GM19099 (cell line): ENCODE results near the gene CCDC28A.

ENCODE experiments used
- POLR2A ChIP-seq: IDR thresholded peaks from 3 replicates; pipeline ENCODE4 v1.6.1; 2011; ENCODE audit warnings: low read depth; ENCODE audit not compliant: insufficient read length; ENCODE audit errors: extremely low read depth

The CCDC28A gene

DNA sequence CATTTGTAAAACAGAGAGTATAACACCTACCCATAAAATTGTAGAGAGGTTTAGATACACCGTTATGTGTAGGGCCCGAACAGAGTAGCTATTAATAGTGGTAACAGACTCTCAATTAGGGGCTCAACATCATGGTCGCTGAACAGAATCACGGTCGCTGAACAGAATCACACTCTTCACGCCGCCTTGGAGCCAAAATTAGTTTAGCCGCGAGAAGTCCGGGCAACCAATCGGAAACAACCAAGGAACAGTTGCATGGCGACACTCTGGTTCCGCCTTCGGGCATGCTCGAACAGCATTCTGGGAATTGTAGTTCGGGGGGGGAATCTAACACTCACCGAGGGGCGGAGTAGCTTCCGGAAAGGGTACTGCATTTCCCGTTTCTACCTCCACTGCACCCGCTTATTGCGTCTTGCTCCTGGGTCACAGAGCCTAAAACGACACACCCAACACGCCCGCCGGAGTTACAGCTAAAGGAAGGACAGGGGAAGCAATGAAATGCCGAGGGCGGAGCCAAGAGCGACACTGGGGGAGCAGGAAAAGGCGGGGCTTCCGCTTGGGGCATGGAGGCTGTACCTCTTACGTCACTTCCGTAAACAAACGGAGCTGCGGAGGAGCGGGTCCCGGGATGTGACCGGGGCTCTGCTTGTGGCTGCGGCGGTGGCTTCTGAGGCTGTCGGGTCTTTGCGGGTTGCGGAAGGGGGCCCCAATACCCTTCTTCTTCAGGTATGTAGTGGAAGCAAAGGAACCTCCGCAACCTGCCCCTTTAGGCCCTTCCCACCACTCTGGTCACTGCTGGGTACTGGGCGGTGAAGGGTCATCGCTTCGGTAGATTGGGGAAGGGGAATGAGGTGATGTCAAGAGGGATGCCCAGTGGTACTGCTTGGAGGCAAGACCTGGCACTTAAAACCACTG, at the start of gene CCDC28A:
Gene CCDC28A (plus strand): TSS at position 593 of the 915 bp plus-strand sequence. CDS start 2,352 bp downstream, outside the sequence.
- peak; percentile 52 for TF ChIP-seq POLR2A

DNA sequence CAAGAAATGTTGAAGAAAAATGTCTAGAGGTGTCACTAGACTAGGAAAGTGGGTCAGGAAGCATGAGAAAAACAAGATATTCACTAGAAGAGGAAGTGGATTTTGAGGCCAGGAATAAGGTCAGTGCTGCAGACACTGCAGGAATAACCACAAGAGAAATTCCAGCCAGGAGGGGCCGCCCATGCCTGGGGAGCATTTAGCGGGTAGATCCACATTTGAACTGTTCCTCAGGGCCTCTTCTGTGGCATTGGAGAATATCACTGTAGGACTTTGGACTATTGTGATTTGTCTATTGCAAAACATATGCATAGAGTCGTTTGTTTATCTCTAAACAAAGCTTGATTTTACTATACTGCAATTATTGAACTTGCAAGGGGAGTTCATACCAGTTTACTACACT, 49.6 kb upstream of the CCDC28A start:
- TF ChIP-seq POLR2A = no peak

DNA sequence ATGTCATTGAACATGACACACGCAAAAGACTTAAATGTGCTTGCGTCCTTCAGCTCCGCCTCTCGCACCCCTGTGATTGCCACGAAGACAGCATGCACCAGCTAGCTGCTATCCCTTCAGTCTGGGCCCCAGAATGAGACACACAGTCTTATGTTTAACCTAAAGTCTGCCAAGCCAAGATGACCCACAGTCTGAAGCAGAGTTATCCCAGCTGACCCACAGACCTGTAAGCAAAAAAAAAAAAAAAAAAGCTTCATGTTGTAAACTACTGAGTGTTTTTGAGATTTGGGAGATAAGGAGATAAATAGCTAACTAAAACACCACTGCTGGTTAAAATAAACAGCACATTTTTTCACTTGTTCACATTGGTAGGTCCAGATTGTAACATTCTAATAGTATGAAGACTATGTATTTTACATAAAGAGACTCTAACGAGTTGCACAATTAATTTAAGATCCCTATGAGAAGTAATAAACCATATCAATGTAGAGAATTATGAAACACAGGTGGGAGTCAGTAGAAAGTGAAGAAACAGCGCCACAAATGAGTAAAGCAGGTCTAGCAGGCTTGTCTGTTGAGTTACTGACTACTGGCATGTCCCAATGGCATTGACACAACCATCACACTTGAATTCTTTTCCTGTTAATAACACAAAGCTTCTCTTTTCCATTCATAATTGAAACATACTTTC, 47.4 kb upstream of the CCDC28A start:
- no peak for TF ChIP-seq POLR2A

DNA sequence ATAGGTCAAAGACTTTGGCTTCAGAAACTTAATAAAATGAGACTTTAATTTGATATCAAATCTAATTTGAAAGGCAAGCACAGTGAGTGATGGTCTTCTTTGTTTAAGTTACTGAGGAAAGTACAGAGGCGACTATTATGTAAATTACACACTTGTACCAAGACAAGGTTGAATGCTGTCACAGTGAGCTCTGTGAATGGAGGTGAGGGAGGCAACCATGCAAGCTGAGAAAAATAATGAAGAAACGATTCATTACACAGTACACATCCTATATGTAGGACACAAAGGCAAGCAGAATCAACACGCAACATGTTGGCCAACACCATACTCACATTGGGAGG, 46.8 kb upstream of the CCDC28A start:
- no peak for TF ChIP-seq POLR2A

DNA sequence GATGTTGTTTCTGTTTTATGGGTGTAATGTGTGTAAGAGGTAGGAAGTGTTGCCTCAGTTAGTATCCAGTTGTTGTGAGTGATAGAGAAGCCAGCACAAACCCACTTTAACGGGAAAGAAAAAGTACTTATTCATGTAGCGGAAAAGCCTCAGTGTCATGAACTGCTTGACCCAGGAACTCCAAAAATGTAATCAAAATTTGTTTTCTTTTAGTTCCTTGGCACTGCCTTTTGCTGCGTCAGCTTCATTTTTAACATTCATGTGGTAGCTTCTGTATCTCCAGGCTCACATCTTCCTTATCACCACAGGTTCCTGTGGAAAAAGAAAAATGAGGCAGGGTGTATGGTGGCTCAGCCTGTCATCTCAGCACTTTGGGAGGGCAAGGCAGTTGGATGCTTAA, 46.4 kb upstream of the CCDC28A start:
- no peak for TF ChIP-seq POLR2A

DNA sequence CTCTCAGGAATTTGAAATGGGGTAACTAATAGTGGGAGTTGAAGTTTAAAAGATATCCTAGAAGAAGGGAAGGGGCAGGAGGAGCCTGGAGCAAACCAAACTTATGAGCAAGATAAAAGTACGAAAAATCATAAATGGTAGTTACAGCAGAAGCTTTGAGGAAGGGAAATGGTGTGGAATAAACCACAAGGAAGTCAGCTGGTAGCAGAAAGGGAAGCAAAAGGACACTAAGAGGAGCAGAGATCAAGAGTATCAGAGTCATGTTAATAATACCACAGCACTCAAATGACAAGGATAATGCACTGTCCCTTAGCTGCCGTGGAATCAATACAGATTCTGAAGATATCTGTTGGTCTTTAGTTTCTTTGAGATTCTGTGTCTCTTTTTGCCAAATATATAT, 44.9 kb upstream of the CCDC28A start:
- no peak for TF ChIP-seq POLR2A

DNA sequence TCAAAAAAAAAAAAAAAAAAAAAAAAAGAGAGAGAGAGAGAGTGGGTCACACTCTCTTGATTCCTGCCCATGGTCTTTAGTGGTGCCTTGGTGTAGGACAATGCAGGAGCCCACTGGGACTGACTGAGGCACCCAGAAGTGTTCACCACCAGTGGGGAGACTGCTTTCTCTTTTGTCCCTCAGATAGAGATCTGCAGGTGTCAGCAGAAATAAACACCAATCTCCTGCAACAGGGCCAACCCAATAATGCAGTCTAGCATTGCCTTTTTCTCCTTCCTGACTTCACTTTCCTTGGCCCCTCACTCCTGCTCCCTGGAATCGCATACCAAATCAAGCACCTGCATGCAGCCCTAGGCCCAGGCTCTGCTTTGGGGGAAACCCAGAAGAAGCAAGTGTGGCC, 39.0 kb upstream of the CCDC28A start:
- TF ChIP-seq POLR2A = no peak

DNA sequence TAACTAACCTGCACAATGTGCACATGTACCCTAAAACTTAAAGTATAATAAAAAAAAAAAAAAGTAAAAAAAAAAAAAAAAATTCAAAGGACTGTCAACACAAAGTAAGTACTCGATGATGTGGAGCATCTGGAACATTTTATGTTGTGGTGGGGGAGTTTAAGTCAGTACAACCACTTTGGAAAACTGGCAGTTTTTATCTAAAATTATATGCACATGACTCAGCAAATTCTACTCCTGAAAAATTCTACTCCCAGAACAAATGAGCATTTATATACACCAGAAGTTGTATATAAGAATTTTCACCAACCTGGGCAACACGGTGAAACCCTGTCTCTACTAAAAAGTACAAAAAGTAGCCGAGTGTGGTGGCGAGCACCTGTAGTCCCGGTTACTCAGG, 36.9 kb upstream of the CCDC28A start:
- no peak for TF ChIP-seq POLR2A

DNA sequence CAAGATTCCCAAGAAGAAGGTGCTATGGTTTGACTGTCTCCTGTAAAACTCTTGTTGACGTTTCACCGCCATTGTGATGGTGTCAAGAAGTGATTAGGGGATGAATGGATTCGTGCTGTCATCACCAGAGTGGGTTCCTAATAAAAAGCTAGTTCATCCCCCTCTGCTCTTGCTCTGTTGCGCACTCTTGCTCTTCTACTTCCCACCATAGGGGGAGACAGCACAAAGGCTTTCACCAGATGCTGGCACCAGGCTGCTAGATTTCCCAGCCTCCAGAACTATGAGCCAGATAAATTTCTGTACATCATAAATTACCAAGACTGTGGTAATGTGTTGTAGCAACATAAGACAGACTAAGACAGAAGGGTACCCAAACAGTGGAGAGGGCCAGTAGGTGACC, 21.6 kb upstream of the CCDC28A start:
- no peak for TF ChIP-seq POLR2A

DNA sequence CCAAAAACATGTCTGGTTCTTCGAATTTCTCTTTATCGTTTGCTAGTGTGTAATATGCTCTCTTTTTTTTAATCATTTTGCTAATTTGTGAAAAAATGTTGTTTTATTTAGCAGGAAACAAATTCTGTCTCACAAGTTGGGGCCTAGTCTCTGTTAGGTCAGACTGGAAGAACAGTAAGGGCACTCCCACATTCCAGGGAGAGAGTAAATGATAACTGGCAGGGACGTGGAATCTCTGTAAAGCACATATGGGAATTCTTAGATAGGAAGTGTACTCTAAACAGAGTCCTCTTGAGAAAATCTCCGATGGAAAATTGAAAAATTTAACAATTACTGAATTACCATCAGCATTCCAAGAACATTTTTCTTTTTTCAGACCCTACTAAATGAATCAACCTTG, 16.4 kb upstream of the CCDC28A start:
- TF ChIP-seq POLR2A = no peak

DNA sequence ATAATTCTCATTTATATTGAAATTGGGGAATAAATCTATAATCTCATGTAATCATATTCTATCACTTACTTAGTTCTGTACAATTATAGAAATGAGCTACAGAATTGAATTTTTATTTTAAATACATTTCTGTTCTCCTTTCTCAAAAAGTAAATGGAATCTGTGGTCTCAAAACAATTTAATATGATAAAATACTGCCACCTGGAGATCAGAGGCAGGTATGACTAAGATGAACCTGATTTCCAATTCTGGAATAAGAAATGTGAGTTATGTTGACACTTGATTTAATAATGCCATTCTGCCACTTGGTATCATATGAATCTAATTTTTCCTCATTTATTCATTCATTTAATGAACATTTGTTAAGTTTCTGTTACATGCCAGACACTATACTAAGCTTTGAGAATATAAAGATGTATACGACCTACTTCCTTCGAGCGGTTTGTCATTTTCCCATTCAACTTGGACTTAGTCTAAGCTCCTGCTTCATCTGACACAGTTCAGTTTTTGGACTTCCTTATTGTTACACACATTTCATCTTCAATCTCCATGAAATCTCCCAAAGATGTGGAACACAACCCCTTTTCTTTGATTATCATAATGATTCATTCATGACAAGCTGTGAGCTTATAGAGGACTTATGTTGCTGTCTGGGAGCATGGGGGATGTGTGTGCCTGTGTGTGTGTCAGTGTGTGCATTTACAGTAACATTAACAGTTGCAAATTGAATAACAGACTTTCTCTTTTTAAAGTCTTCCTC, 7.5 kb upstream of the CCDC28A start:
- TF ChIP-seq POLR2A = no peak

DNA sequence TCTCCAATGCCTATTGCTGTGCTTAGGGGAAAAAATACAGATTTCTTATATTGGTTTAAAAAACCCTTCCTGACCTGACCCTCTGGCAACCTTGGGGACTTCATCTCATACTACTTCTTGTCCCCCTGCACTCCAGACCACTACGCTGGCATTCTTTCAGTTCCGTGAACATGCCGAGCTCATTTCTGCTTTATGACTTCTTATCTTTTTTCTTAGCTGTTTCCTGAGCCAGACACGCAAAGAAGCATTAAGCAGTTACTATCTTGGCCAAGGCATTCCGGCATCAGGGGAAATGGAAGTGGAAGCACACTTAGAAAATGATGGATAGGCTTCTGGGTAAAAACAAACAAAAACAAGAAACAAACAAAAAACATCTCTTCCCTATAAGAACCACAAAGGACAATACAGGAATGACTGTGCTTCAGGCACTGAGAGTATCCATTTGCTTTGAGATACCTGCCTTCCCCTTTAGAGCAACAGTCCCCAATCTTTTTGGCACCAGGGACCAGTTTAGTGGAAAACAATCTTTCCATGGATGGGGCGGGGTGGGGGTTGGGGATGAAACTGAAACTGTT, 4.4 kb upstream of the CCDC28A start:
- TF ChIP-seq POLR2A = no peak

DNA sequence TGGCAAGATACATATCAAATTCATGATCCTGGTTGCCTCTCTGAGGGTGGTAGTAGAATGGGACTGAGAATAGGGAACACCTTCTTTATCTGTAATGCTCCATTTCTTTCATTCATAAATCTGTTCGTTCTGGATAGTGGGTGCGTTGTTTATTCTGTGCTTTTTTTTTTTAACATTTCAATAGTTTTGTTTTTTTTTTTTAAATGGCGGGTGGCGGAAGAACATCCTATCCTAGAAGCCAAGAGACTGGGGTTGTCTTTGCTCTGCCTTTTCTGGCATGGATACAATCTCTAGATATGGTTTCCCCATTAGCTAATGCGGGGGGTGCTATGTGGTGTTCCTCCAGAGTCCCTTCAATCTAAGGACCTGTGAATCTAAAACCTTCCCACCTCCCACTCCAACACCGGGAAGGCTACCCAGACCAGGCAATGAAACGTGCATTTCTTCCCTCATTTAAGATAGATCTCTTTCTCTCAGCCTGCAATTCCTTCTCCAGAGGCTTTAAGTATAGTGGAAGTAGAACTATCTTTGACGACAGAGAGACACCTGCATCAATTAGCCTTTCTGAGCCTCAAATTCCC, 883 bp upstream of the CCDC28A start:
- no peak for TF ChIP-seq POLR2A

DNA sequence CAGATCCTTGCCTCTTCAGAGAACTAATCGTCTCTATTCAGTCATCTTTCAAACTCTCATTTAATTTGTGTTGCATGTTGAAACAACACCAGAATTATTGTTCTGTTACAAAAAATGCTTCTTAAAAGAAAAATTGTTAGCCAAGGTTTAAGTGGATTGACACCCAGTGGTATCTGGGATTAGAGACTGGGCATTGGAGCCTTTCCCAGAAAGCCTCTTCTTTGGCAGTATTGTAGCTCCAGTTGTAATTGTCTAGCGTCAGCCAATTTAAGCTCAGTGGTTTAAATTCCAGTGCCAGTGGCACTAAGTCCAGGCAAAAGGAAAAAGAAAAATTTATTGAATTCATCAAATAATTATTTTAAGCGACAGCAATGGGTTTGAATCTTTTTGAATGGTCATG, 801 bp downstream of the CCDC28A start:
- no peak for TF ChIP-seq POLR2A

DNA sequence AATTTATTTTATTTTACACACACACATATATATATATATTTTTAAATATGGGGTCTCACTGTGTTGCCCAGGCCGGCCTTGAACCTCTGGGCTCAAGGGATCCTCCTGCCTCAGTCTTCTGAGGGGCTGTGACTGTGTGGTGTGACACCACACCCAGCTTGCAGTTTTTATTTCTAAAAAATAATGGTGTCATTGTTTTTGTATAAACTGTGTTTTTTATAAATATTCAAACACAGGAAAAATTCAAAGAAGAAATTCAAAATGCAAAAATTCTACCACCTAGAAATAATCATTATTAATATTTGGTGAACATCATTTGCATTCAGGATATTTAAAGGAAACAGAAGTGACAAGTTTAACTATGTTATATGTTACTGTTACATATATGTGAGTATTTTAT, 3.1 kb downstream of the CCDC28A start:
- no peak for TF ChIP-seq POLR2A
